Mesenteric fat pad (tissue), 1 donor: ENCODE results near the gene CCDC172. TPM values are rescaled to one million over a fixed set of nuclear protein-coding genes. Genes with fewer than 3 reads are reported as not detected.

Source experiments
- DNase-seq: peaks from one replicate; pipeline ENCODE4 v3.0.0-alpha.2; 2020; ENCODE audit warnings: low spot score
- long read RNA-seq: library from polyadenylated mRNA; unstranded; transcript quantifications from one replicate; pipeline ENCODE4 v2.0.0, GENCODE V29; 2020
- total RNA-seq: library from RNA; stranded (reverse); fragmentation: NEBNext Ultra II Directional; extraction: Animal tissue kit (Norgen Biotek cat#: 25700); gene quantifications from one replicate; pipeline ENCODE4 v1.2.1, GENCODE V29; 2021
- donor health status: DM: yes; HTN: yes; CAD: no.

Gene CCDC172, protein sequence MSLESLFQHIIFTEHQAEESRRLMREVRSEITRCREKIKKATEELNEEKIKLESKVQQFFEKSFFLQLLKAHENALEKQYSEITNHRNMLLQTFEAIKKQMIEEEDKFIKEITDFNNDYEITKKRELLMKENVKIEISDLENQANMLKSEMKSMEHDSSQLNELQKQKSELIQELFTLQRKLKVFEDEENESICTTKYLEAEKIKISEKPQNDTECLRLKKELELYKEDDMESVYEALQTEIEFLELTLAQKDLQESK
- not detected for total RNA-seq
- long read RNA-seq, result 0 reads

GRCh38 chr10:116324227-116324950, at the start of gene CCDC172:
TSS of gene CCDC172 (plus strand) at chr10:116324448. CDS start at chr10:116325012, 564 bp downstream.
- no peak for DNase-seq

DNA sequence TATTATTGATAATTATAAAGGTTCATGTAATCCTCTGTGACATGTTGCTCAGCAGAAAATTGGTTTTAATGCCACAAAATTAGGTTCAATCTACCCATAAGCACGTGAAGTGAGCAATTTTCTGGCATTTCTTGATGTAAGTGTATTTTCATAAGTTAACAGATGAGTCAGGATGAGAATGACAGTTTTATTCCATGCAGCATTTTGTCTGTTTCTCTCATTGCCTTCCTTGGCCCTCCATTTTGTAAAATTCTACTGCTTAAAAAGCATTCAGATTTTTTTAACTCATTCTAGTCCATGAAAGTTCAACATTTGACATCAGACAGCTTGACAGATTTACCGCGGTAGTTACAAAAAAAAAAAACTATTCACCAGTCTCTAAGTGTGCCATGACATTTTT, 47.3 kb upstream of the CCDC172 start:
- DNase-seq, result no peak

- DNase-seq, result no peak
Measured at GRCh38 chr10:116278846-116279245, 45.4 kb upstream of the CCDC172 start.

DNA sequence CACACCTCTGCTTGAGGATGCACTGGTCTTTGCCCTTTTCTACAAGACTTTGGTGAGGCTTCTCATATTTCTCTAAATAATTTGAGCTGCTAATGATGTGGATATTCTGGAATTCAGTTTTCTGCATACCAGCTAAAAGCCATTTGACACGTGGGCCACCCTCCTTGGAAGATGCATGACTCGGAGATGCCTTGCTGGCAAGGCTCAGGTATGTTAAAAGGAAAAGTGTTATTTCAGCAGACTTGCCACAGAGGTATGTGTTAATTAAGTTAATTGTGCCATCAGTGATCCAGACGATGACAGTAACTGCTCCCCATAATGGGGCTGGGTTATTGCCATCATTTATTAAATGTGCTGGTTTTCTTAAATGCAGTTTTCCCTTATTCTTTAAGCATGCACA, 42.5 kb upstream of the CCDC172 start:
- DNase-seq, result no peak

DNA sequence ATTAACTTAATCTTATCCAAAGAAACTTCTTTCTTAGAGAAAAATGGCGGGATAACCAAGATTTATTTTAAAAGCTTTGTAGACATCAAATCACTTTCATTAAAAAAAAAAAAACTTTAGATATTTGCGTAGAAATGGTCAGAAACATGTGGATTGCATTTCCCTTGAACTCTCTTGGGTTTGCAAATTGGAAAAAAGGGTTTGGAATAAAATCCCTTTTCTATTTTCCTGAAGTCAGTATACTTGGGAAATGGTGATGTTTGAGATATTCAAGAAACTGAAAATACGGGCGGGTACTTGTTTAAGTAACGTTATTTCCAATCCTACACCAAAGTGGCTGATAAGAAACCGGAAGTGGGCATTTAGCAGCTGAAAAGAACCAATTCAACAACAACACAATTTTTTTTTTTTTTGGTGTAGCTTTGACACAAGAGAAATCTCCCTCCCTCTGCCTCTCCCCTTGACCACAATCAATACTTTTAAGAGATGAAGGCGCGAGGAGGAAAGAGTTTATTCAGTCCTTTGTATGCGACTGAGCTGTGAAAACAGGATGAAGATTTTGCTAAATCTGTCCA, 37.5 kb upstream of the CCDC172 start:
- no peak for DNase-seq

- no peak for DNase-seq
Measured at GRCh38 chr10:116287906-116288501, 36.2 kb upstream of the CCDC172 start.

GRCh38 chr10:116289652-116290051, 34.6 kb upstream of the CCDC172 start:
- DNase-seq, result no peak

GRCh38 chr10:116292493-116292892, 31.8 kb upstream of the CCDC172 start:
- no peak for DNase-seq

GRCh38 chr10:116296291-116296721, 27.9 kb upstream of the CCDC172 start:
- DNase-seq, result no peak

- no peak for DNase-seq
Measured at GRCh38 chr10:116298586-116298985, 25.7 kb upstream of the CCDC172 start.

DNA sequence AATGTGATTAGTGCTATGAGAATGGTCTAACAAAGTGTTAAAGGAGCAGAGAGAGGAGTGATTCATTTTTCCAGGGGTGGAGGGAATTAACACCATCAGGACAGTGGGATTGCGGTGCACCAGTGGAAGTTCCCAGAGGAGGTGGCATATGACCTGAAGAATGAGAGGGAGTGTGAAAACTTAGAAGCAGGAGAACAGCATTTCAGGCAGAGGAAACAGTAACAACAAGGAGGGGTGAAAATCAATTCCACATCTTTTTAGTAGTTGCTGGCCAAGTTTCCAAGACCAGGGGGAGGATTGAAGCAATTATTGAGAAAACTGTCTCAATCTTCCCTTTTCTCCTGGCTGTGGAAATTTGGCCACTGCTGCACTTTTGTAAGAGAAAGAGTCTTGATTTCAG, 23.7 kb upstream of the CCDC172 start:
- DNase-seq, result no peak

GRCh38 chr10:116304923-116305322, 19.3 kb upstream of the CCDC172 start:
- no peak for DNase-seq

DNA sequence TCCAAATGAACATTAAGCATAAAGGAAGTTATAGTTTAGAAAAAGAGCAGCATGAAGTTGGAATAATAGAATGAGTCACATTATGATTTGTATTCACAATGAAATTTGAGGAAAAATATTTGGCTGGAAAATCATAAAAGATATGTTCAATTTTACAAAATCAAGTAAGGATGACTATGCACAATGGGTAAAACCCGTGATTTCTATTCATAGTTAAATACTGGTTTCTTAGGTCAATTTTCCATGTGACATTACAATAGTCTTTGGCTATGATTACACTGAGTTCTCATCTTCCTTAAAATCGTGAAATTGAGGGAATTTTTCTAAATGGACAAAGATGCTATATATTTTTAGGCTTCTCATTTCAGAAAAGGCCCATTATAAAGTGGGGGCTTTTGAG, 17.4 kb upstream of the CCDC172 start:
- DNase-seq, result no peak

- DNase-seq, result no peak
Measured at GRCh38 chr10:116307455-116307854, 16.8 kb upstream of the CCDC172 start.

GRCh38 chr10:116311016-116311415, 13.2 kb upstream of the CCDC172 start:
- no peak for DNase-seq

DNA sequence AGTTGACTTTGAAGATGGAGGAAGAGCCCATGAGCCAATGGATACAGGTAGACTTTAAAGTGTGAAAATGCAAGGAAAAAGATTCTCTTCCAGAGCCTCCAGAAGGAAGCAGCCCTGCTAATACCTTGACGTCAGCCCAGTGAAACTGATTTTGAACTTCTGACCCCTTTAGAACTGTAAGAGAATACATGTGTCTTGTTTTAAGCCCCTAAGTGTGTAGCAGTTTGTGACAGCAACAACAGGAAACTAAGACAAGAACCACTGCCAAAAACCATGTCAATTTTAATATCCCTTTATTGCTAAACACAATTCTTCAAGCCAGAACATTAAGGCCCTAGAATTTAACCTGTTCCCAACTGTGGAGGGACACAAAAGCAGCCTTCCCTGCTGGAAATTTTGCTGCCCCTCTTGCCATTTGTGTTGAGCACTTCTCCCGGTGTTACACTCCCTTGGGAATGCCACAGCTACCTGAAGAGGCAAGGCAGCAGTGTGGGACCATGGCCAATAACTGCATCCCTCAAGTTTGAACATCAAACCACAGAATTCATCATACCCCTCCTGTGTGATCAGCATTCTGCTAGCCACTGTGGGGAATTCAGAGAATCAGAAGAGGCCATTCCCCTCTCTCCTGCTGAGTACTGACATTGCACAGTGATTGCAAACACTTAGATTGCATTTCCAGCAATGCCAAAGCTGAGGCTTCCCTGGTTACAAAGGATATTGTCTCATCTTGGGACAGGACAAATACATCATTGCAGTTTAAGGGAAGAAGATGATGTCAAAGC, 12.3 kb upstream of the CCDC172 start:
- DNase-seq, result no peak

- DNase-seq, result no peak
Measured at GRCh38 chr10:116312548-116312947, 11.7 kb upstream of the CCDC172 start.

DNA sequence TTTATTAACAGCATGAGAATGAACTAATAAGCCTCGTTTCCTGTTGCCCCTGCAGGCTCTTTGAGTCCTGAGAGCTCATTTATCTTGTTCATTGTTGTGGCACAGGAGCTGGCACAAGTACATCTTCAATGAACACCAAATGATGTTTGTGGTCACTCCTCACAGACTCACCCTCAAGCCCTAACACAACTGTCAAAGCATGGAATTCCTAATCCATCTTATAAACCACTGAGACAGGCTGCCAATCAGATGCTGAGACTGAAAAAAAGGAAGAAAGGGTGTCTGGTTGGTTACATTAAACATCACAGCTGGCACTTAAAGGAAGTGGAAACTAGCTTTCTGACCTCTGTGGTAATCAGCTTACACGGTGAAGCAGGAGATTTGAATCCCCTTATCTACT, 7.7 kb upstream of the CCDC172 start:
- no peak for DNase-seq

DNA sequence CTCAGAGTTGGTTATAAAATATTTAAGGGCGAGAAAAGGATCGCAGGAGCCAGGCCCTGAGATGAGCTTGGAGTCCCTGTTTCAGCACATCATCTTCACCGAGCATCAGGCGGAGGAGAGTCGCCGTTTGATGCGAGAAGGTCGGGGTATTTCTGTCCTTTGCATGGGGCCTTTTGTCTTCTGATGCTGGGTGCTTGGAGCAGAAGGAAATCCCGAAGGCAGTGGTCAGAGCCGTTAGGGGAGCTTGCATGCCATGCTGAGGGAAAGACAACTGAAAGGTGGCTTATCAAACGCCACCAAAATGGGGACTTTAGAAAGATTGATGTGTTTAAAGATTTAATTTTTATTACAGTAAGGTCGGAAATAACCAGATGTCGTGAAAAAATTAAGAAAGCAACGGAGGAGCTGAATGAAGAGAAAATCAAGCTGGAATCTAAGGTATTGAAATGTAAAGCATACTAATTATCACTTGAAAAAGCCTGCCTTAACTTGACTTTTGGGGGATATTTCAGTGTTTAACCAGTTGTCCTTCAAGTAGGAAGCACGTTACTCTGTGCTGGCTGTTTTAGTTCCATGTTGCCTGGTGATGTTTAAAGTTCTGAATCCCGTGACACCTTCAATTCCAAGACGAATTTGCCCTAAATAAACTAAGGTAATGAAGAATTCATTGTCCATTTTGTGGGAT, 845 bp downstream of the CCDC172 start:
- DNase-seq, result no peak

DNA sequence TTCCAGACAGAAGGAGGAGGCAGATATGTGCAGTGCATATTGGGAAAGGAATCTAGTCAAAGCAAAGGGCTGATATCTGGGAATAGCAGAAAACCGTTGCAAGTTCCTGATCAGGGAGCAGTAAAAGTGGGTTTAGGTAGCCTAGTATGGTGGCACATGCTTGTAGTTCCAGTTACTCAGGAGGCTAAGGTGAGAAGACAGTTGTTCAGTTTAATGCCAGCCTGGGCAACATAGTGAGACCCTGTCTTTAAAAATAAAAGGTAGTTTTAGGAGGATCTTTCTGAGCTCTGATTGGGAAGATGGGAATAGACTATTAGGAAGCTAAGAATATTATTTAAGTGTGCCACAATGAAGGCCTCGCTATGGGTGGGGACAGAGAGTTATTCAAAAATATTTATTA, 1.7 kb downstream of the CCDC172 start:
- no peak for DNase-seq

GRCh38 chr10:116329153-116329552, 4.9 kb downstream of the CCDC172 start:
- no peak for DNase-seq
